Heart left ventricle (tissue), 13 donors: Measurements from ENCODE around the gene KREMEN2.

Experiments
- POLR2A ChIP-seq, 2 donors: fragments of 450-650 bp; IDR thresholded peaks; one replicate each; pipeline ENCODE4 v1.6.1; 2017; ENCODE audit warnings: antibody characterized with exemption in 2 of 2, mild to moderate bottlenecking in 2 of 2, moderate library complexity in 2 of 2
- TF ChIP-seq, protein P1 (sequence below), 12 donors: fragments of 200-600 bp; sonication (generic) in 4 of 12; IDR thresholded peaks; one replicate each; pipeline versions ENCODE4 v1.5.0 to v1.8.0; 2018 to 2022; ENCODE audit warnings: antibody characterized with exemption in 12 of 12, mild to moderate bottlenecking in 5 of 12
- donor health status: ischemic (EF 13 %, LVEDD 7.1; RV severe dilation, severe dysfunction).
- donor health status: DM: no; HTN: yes; CAD: no.
- donor health status: DM: no; HTN: no; CAD: no.
- donor health status: ischemic (EF 25% LVEDD 6.9; RV normal size, moderate dysfunction).
- donor health status: ischemic (EF 25% LVEDD 5.7; RV mildly dilated, moderate dysfunction).
- donor health status: ischemic (EF 35%, LVEDD 5.7; RV mildly dilated, moderate dysfunction).
- donor health status: nonischemic (EF 11% LVEDD 7.7; RV severe dilation, severe dysfunction).
- donor health status: DM: yes; HTN: yes; CAD: no.
- donor health status: PGD.
- donor health status: ischemic (EF 29% LVEDD 5.4; RV normal size, mild dysfunction).
- donor health status: nonischemic (EF 23%, LVEDD 6.1; RV moderate dilation, normal function).

DNA sequence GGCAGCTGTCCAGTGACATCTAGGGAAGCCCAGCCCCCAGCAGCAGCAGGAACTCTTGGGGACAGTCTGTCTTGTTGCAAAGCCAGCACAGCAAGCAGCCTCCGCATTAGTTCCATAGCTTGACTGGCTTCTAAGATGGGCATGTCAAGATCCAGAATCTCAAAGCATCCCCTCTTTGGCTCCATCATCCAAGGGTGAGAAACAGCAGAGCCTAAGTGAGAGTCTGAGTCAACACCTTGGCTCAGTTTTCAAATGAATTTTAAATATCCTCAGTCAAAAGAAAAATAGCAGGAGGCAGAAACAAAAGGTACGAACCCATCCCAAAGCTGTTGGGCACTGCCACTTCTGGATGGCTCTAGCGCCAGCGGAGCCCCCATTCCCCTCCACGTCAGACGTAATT lies 50.9 kb downstream of the KREMEN2 start:
- TF ChIP-seq, protein P1, sequence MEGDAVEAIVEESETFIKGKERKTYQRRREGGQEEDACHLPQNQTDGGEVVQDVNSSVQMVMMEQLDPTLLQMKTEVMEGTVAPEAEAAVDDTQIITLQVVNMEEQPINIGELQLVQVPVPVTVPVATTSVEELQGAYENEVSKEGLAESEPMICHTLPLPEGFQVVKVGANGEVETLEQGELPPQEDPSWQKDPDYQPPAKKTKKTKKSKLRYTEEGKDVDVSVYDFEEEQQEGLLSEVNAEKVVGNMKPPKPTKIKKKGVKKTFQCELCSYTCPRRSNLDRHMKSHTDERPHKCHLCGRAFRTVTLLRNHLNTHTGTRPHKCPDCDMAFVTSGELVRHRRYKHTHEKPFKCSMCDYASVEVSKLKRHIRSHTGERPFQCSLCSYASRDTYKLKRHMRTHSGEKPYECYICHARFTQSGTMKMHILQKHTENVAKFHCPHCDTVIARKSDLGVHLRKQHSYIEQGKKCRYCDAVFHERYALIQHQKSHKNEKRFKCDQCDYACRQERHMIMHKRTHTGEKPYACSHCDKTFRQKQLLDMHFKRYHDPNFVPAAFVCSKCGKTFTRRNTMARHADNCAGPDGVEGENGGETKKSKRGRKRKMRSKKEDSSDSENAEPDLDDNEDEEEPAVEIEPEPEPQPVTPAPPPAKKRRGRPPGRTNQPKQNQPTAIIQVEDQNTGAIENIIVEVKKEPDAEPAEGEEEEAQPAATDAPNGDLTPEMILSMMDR (IDR thresholded peaks at IDR 0.05) = no peak
- no peak for TF ChIP-seq POLR2A (IDR thresholded peaks at IDR 0.05)
